Vagina (tissue), 2 donors: Measurements from ENCODE around the gene NTNG1.

Source experiments
- POLR2A ChIP-seq, 2 donors: fragments of 450-650 bp; IDR thresholded peaks; one replicate each; pipeline ENCODE4 v1.6.1; 2017; ENCODE audit warnings: antibody characterized with exemption in 2 of 2, mild to moderate bottlenecking in 2 of 2, moderate library complexity in 2 of 2
- POLR2AphosphoS5 ChIP-seq, 2 donors: sonication (generic); formaldehyde crosslinking; IDR thresholded peaks; one replicate each; pipeline ENCODE4 v1.9.0; 2017; ENCODE audit warnings: antibody characterized with exemption in 2 of 2, mild to moderate bottlenecking in 2 of 2, low read depth in 1 of 2; ENCODE audit not compliant: insufficient read depth in 1 of 2
- TF ChIP-seq, protein P1 (sequence below), 3 experiments: fragments of 450-650 bp in 2 of 3; fragments of 200-600 bp in 1 of 3; sonication (generic) in 1 of 3; IDR thresholded peaks; one replicate each; pipeline ENCODE4 v1.5.1; 2017 to 2019; ENCODE audit warnings: antibody characterized with exemption in 3 of 3, mild to moderate bottlenecking in 2 of 3, moderate library complexity in 2 of 3

DNA sequence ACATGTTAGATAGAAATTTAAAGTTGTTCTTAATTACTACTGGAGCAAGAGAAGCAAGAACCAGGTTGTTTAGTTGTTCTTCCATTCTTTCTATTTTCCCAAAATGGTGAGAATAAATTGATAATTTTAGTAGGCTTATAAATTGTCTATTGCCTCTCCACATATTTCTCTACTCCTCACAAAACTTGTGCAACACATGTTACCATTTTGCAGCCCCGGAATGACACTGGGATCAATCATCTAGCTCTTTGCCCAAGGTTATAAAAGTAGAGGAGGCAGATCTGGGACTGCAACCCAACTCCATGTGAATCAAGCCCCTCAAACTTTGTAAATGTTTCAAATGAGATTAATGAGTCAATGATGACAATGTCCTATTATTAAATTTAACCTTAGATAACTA lies 49.4 kb upstream of the NTNG1 start:
- TF ChIP-seq, protein P1, sequence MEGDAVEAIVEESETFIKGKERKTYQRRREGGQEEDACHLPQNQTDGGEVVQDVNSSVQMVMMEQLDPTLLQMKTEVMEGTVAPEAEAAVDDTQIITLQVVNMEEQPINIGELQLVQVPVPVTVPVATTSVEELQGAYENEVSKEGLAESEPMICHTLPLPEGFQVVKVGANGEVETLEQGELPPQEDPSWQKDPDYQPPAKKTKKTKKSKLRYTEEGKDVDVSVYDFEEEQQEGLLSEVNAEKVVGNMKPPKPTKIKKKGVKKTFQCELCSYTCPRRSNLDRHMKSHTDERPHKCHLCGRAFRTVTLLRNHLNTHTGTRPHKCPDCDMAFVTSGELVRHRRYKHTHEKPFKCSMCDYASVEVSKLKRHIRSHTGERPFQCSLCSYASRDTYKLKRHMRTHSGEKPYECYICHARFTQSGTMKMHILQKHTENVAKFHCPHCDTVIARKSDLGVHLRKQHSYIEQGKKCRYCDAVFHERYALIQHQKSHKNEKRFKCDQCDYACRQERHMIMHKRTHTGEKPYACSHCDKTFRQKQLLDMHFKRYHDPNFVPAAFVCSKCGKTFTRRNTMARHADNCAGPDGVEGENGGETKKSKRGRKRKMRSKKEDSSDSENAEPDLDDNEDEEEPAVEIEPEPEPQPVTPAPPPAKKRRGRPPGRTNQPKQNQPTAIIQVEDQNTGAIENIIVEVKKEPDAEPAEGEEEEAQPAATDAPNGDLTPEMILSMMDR (IDR thresholded peaks at IDR 0.05) = no peak
- no peak for TF ChIP-seq POLR2A (IDR thresholded peaks at IDR 0.05)
- TF ChIP-seq POLR2AphosphoS5 (IDR thresholded peaks at IDR 0.05; ENCODE audit: insufficient read depth in 1 of 2, low read depth in 1 of 2) = no peak
